A673 (cell line): ENCODE results near the gene ANXA4. TPM values are rescaled to one million over a fixed set of nuclear protein-coding genes. Genes with fewer than 3 reads are reported as not detected.
"Not testable (repeated sequence)": the region's sequence is repeated elsewhere in the genome, so short reads cannot be mapped to it uniquely, and the experiment has no call there.

Experiments
- BruUV-seq: library from RNA; stranded (reverse); fragments of 400-500 nt; replicated peaks from 2 replicates; lab custom pipeline; 2021; lab: Mats Ljungman, UMichigan
- CTCF ChIA-PET: fragments of 300-600 bp; sonication (Branson Sonifier 250); formaldehyde crosslinking; loops from one replicate; lab custom pipeline; 2022; ENCODE audit warnings: antibody characterized with exemption; lab: Charles Lee
- POLR2A ChIA-PET: fragments of 300-600 bp; sonication (Branson Sonifier 250); formaldehyde crosslinking; loops from one replicate; lab custom pipeline; 2022; ENCODE audit warnings: antibody characterized with exemption; ENCODE audit not compliant: low non-redundant PET; lab: Charles Lee
- DNase-seq: peaks from one replicate; pipeline ENCODE4 v3.0.0-alpha.2; 2015; ENCODE audit warnings: low spot score
- H3K27ac ChIP-seq: fragments of 200-600 bp; sonication (generic); 2 replicates; pipeline ENCODE4 v1.5.1; 2016; ENCODE audit warnings: mixed run types, low read depth, mild to moderate bottlenecking, mixed read lengths, antibody characterized with exemption, low read length; ENCODE audit not compliant: poor library complexity, severe bottlenecking
- H3K27me3 ChIP-seq: fragments of 200-600 bp; sonication (generic); replicated peaks from 2 replicates; pipeline ENCODE4 v1.6.1; 2017; ENCODE audit warnings: mixed run types, low read depth, mild to moderate bottlenecking, mixed read lengths, antibody characterized with exemption, low read length; ENCODE audit not compliant: insufficient read depth, poor library complexity
- H3K36me3 ChIP-seq: fragments of 200-600 bp; sonication (generic); 2 replicates; pipeline ENCODE4 v1.6.1; 2016; ENCODE audit warnings: mixed run types, mild to moderate bottlenecking, mixed read lengths, antibody characterized with exemption, low read length; ENCODE audit not compliant: insufficient read depth, poor library complexity, severe bottlenecking
- H3K4me1 ChIP-seq: fragments of 200-600 bp; sonication (generic); 2 replicates; pipeline ENCODE4 v1.6.1; 2017; ENCODE audit warnings: mixed run types, mild to moderate bottlenecking, mixed read lengths, antibody characterized with exemption, low read length; ENCODE audit not compliant: insufficient read depth, poor library complexity, severe bottlenecking
- H3K4me3 ChIP-seq: fragments of 200-600 bp; sonication (generic); 2 replicates; pipeline ENCODE4 v1.5.1; 2016; ENCODE audit warnings: low read depth, mixed run types, mild to moderate bottlenecking, mixed read lengths, low read length; ENCODE audit not compliant: poor library complexity, severe bottlenecking
- H3K9me3 ChIP-seq: fragments of 200-600 bp; sonication (generic); 2 replicates; pipeline ENCODE4 v1.6.1; 2016; ENCODE audit warnings: mixed run types, low read depth, mild to moderate bottlenecking, mixed read lengths, antibody characterized with exemption, low read length; ENCODE audit not compliant: poor library complexity, severe bottlenecking
- EZH2 ChIP-seq: fragments of 200-600 bp; sonication (generic); IDR thresholded peaks from 2 replicates; pipeline ENCODE4 v1.6.1; 2017; ENCODE audit warnings: borderline replicate concordance, low read depth, mild to moderate bottlenecking, mixed read lengths, antibody characterized with exemption, low read length; ENCODE audit not compliant: poor library complexity, severe bottlenecking
- intact Hi-C: fragments of 100-400 bp; cut with micrococcal nuclease; formaldehyde crosslinking; loops from one replicate; pipeline ENCODE4 v1.10.0; 2022; ENCODE audit not compliant: unreplicated experiment
- total RNA-seq: library from RNA; stranded (reverse); gene quantifications from 2 replicates; pipeline ENCODE4 v1.2.3, GENCODE V29; 2021
- TF ChIP-seq, protein P1 (sequence below): fragments of 300-800, 200-600 bp; sonication (generic); conservative IDR thresholded peaks from 2 replicates; pipeline ENCODE4 v1.5.1; 2017; ENCODE audit warnings: low read depth, mild to moderate bottlenecking, antibody characterized with exemption, low read length, moderate library complexity, mixed read lengths

The ANXA4 gene
- total RNA-seq, 1 experiment from 2014 or later = 5.1 TPM

DNA sequence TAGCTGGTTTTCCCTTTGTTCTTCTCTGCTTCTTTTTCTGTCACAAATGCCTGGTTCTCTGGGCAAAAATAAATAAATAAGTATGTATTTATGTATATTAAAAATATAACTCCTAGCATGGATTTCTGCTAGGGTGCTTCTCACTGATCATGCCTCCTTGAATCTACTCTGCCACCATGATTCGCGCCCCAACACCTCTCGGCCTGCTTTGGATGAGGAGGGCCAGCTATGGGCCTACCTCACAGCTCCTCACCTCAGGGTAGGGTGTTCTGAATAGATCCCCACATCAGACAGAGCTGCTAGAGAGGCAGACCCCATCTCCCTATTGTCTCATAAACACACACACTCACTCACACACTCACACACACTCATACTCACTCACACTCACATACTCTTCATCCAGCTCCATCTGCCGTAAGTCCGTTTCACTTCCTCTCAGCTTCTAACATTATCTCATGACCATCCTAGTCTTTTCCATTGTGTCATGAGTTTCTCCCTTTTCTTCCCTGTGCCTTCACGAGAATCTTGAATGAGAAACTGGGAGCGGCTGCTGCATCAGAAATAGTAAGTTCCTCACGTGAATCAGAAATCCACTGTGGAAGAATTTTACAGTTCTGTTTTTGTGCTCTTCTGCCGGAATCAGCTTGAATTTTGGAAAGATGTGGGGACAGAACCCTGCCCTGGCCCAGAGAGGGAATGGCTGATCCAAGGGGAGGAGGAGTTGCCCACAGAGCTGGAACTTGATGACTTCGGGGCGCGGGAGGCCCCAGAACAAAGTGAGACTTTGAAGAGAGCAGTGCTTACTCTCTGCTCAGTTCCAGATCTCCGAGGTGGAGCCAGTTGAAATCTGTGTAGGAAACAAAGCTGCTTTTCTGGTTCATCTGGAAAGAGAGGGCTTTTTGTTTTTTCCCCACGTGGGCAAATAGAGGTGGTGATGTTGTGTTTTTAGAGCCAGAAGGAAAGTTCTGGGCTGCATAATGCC, 20.9 kb downstream of the ANXA4 start:
- DNase-seq = no peak
- POLR2A ChIA-PET = no interaction called here
- Histone ChIP-seq H3K27me3 (no peaks in the 10 kb centered on the region), H3K27ac (no peak overlapping the region), H3K36me3 (no peaks in the 10 kb centered on the region), H3K4me3 (no peak overlapping the region), H3K9me3 (no peaks in the 10 kb centered on the region), H3K4me1 (no peaks in the 10 kb centered on the region)
- TF ChIP-seq, protein P1, sequence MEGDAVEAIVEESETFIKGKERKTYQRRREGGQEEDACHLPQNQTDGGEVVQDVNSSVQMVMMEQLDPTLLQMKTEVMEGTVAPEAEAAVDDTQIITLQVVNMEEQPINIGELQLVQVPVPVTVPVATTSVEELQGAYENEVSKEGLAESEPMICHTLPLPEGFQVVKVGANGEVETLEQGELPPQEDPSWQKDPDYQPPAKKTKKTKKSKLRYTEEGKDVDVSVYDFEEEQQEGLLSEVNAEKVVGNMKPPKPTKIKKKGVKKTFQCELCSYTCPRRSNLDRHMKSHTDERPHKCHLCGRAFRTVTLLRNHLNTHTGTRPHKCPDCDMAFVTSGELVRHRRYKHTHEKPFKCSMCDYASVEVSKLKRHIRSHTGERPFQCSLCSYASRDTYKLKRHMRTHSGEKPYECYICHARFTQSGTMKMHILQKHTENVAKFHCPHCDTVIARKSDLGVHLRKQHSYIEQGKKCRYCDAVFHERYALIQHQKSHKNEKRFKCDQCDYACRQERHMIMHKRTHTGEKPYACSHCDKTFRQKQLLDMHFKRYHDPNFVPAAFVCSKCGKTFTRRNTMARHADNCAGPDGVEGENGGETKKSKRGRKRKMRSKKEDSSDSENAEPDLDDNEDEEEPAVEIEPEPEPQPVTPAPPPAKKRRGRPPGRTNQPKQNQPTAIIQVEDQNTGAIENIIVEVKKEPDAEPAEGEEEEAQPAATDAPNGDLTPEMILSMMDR = no peak
- TF ChIP-seq EZH2 = no peak
- CTCF ChIA-PET = interaction anchor here (0.9 kb wide), 1 partner anchor 38 kb away, joined by 3 read pairs; no protein-coding TSS in a partner anchor
- BruUV-seq = no TSS peak
- intact Hi-C loops = no loop called here

DNA sequence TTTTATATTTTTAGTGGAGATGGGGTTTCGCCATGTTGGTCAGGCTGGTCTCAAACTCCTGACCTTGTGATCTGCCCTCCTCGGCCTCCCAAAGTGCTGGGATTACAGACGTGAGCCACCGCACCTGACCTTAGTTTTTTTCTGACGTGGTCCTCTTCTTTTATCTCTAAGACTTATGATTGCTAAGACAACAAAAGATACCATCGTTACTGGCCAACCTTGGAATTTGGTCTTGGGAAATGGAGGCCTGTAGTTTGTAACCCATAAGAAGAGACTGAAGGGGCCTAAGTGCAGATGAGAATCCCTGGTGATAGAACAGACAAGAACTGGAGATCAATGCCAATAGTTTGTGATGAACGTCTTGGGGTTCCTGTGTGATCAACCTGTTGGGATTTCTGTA, 21.9 kb downstream of the ANXA4 start:
- H3K4me1 ChIP-seq, CTCF ChIA-PET, H3K27me3 ChIP-seq, H3K36me3 ChIP-seq, POLR2A ChIA-PET, intact Hi-C loops, DNase-seq, H3K9me3 ChIP-seq, H3K4me3 ChIP-seq, H3K27ac ChIP-seq, BruUV-seq: not testable (repeated sequence)

DNA sequence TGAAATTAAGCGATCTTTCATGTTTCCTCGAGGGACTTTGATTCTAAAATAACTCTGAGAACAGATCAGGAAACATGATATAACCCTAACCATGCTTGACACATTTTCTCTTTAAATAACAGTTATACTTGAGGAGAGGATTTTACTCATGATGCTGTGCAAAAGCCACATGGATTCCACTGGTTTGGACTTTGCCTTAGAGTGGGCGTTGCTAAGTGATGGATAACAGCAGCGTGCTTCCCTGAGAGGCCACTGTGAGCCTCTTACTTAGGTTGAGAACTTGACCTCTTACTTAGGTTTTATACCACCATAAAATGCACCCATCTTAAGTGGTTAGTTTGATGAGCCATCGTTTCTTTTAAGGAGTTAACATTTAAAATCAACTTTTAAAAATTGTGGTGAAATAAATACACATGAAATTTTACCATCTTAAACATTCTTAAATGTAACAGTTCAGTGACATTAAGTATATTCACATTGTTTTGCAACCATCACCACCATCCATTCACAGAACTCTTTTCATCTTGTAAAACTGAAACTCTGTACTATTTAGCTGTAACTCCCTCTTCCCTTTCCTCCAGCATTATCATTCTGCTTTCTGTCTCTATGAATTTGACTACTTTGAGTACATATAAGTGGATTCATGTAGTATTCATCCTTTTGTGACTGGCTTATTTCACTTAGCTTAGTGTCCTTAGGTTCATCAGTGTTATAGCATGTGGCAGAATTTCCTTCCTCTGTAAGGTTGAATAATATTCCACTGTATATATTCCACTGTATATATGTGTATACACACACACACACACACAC, 22.6 kb downstream of the ANXA4 start:
- intact Hi-C loops = no loop called here
- no TSS peak for BruUV-seq
- TF ChIP-seq, protein P1 = no peak
- no peak for TF ChIP-seq EZH2
- Histone ChIP-seq H3K9me3 (no peaks in the 10 kb centered on the region), H3K4me3 (no peak overlapping the region), H3K27ac (no peak overlapping the region), H3K36me3 (no peaks in the 10 kb centered on the region), H3K4me1 (no peaks in the 10 kb centered on the region), H3K27me3 (no peaks in the 10 kb centered on the region)
- no peak for DNase-seq
- CTCF ChIA-PET = no interaction called here
- POLR2A ChIA-PET = no interaction called here
